Lung (tissue), 16 donors: Measurements from ENCODE around the gene ROS1. TPM values are rescaled to one million over a fixed set of nuclear protein-coding genes. Genes with fewer than 3 reads are reported as not detected.

Experiments used
- ATAC-seq: fragments of 200-7000 bp; cut with Tn5 transposase; one replicate; pipeline ENCODE4 v1.9.1; 2020; ENCODE audit warnings: moderate number of reproducible peaks; ENCODE audit not compliant: insufficient read depth, low FRiP score
- DNase-seq, 3 donors: peaks; one replicate each; pipeline ENCODE4 v3.0.0-alpha.2; 2013 to 2017
- H3K27ac ChIP-seq, 2 donors: one replicate each; pipeline ENCODE4 v1.5.1; 2013; ENCODE audit warnings: mild to moderate bottlenecking in 2 of 2, moderate library complexity in 2 of 2, control low read depth in 1 of 2, inconsistent platforms in 1 of 2, low read depth in 1 of 2, low read length in 1 of 2
- H3K27me3 ChIP-seq, 3 donors: one replicate each; pipeline ENCODE4 v1.5.1; 2013; ENCODE audit warnings: low read length in 2 of 3; ENCODE audit not compliant: control insufficient read depth in 3 of 3, insufficient read depth in 3 of 3
- H3K36me3 ChIP-seq, 4 donors: one replicate each; pipeline ENCODE4 v1.5.1; 2013; ENCODE audit warnings: low read length in 4 of 4, mild to moderate bottlenecking in 1 of 4, moderate library complexity in 1 of 4; ENCODE audit not compliant: control insufficient read depth in 4 of 4, insufficient read depth in 4 of 4
- H3K4me1 ChIP-seq, 5 donors: one replicate each; pipeline ENCODE4 v1.5.1; 2013; ENCODE audit warnings: low read length in 5 of 5, mild to moderate bottlenecking in 2 of 5, moderate library complexity in 1 of 5; ENCODE audit not compliant: control insufficient read depth in 5 of 5, insufficient read depth in 5 of 5
- H3K4me3 ChIP-seq: one replicate; pipeline ENCODE4 v1.5.1; 2013; ENCODE audit warnings: mild to moderate bottlenecking, control low read depth, moderate library complexity
- H3K9ac ChIP-seq, 2 donors: one replicate each; pipeline ENCODE4 v1.5.1; 2013; ENCODE audit warnings: low read length in 2 of 2, control low read depth in 1 of 2; ENCODE audit not compliant: insufficient read depth in 1 of 2
- H3K9me3 ChIP-seq, 4 donors: one replicate each; pipeline ENCODE4 v1.5.1; 2013; ENCODE audit warnings: low read length in 3 of 4, mild to moderate bottlenecking in 1 of 4, moderate library complexity in 1 of 4; ENCODE audit not compliant: control insufficient read depth in 4 of 4, insufficient read depth in 3 of 4
- CTCF ChIP-seq: IDR thresholded peaks from 2 replicates; pipeline ENCODE4 v1.5.1; 2012; ENCODE audit warnings: mild to moderate bottlenecking; ENCODE audit errors: control extremely low read depth, extremely low read depth
- WGBS, 2 donors: extraction: QIAGEN DNeasy Blood & Tissue Kit; methylation state at CpG; one replicate each; pipeline ENCODE4 v1.1.7; 2013; 5-methylcytosine and 5-hydroxymethylcytosine counted together
- long read RNA-seq, 5 donors: transcript quantifications; one replicate each; lab custom pipeline, GENCODE V29; 2026
- polyA plus RNA-seq, 2 donors: library from polyadenylated mRNA; stranded (reverse); fragments of 200-250 nt; gene quantifications; one replicate each; pipeline ENCODE4 v1.2.1, GENCODE V29; 2013
- total RNA-seq, 2 donors: library from RNA; depleted of rRNA in 1 of 2; stranded (reverse); fragments of >200 nt in 1 of 2; gene quantifications; one replicate each; pipeline ENCODE4 v1.2.1, GENCODE V29; 2014 to 2021
- donor health status: control.
- donor health status: control.
- donor health status: Bipolar disorder and iron deficiency.
- donor health status: healthy.
- donor health status: DM: yes; HTN: yes; CAD: no.

The ROS1 gene
- total RNA-seq (100 to 1,000 TPM in 1 of 2 donors, 10 to 100 TPM in 1; 73.7 to 263 TPM), polyA plus RNA-seq (10 to 100 TPM; 15.5 to 45.0 TPM)
- long read RNA-seq, donor 1, partial matches to known transcripts: 5 of 5 reads
- long read RNA-seq, donor 1, other reads (novel, unspliced or antisense): 0 of 5 reads
- long read RNA-seq, donor 2: 0 reads
- long read RNA-seq, donor 3: 0 reads
- long read RNA-seq, donor 4: 0 reads
- long read RNA-seq, donor 5: 0 reads

GRCh38 chr6:117425431-117426153 is at the start of gene ROS1:
ROS1 (minus strand) TSS chr6:117425942; CDS start chr6:117425656, 286 bp downstream.
- 50 to 74% methylated on average over 6 of the region's 6 CpGs for WGBS, 2 donors
- no peak for TF ChIP-seq CTCF
- no peak within 1 kb of the TSS for H3K9ac ChIP-seq

GRCh38 chr6:117473401-117473800 is 47.7 kb upstream of the ROS1 start:
- ATAC-seq (no peak), DNase-seq (no peak)
- H3K9ac ChIP-seq: no peak overlapping the region
- no peaks in the 10 kb centered on the region for H3K9me3 ChIP-seq
- H3K4me1 ChIP-seq: no peaks in the 10 kb centered on the region
- peaks cover 0 to 16% (median 0%) of the 10 kb centered on the region in 3 donors for H3K27me3 ChIP-seq
- 93 to 96% methylated on average over 1 of the region's 1 CpG for WGBS, 2 donors
- TF ChIP-seq CTCF: no peak
- no peak overlapping the region for H3K4me3 ChIP-seq
- H3K36me3 ChIP-seq: no peaks in the 10 kb centered on the region
- no peak overlapping the region for H3K27ac ChIP-seq

More at GRCh38 chr6:117425431-117426153, at the start of gene ROS1:
- ATAC-seq: peak; percentile 86
- no peaks in the 10 kb centered on the region for H3K9me3 ChIP-seq
- no peaks in the 10 kb centered on the region for H3K27me3 ChIP-seq
- H3K4me1 ChIP-seq: no peaks in the 10 kb centered on the region
- peak in 2 of 3 donors; percentile 20 to 35 for DNase-seq
- no peaks in the 10 kb centered on the region for H3K36me3 ChIP-seq
- H3K27ac ChIP-seq: no peak within 1 kb of the TSS
- H3K4me3 ChIP-seq: no peak within 1 kb of the TSS

- WGBS, 2 donors: 92 to 98% methylated on average over 3 of the region's 3 CpGs
- H3K9ac ChIP-seq: no peak overlapping the region
- no peak for DNase-seq
- H3K36me3 ChIP-seq: no peaks in the 10 kb centered on the region
- H3K27ac ChIP-seq: no peak overlapping the region
- H3K9me3 ChIP-seq: no peaks in the 10 kb centered on the region
- peaks cover 0 to 16% (median 0%) of the 10 kb centered on the region in 3 donors for H3K27me3 ChIP-seq
- H3K4me3 ChIP-seq: no peak overlapping the region
- TF ChIP-seq CTCF: no peak
- H3K4me1 ChIP-seq: no peaks in the 10 kb centered on the region
- no peak for ATAC-seq
These were observed 46.9 kb upstream of the ROS1 start for GRCh38 chr6:117472667-117473066.
